ENCODE measurements around the gene MBP. TPM values are rescaled to one million over a fixed set of nuclear protein-coding genes. Genes with fewer than 3 reads are reported as not detected.

MBP gene
- total RNA-seq, 1 donor from 2014 or later = 45.2 TPM

GRCh38 chr18:77101410-77102258 is 30.9 kb downstream of the MBP start:
- no peak for DNase-seq (ENCODE audit: low spot score)

GRCh38 chr18:77100751-77101355 is 31.7 kb downstream of the MBP start:
- DNase-seq (ENCODE audit: low spot score) = no peak

GRCh38 chr18:77099485-77100370 is 32.9 kb downstream of the MBP start:
- no peak for DNase-seq (ENCODE audit: low spot score)

- DNase-seq (ENCODE audit: low spot score) = no peak
Measured at GRCh38 chr18:77098538-77099174, 33.9 kb downstream of the MBP start.

- DNase-seq (ENCODE audit: low spot score) = no peak
Measured at GRCh38 chr18:77098029-77098428, 34.6 kb downstream of the MBP start.

- DNase-seq (ENCODE audit: low spot score) = no peak
Measured at GRCh38 chr18:77096936-77097886, 35.4 kb downstream of the MBP start.

GRCh38 chr18:77095391-77096371 is 36.9 kb downstream of the MBP start:
- DNase-seq (ENCODE audit: low spot score) = no peak

GRCh38 chr18:77093586-77093985 is 39.0 kb downstream of the MBP start:
- peak; percentile 24 for DNase-seq (ENCODE audit: low spot score)

GRCh38 chr18:77093067-77093430 is 39.5 kb downstream of the MBP start:
- no peak for DNase-seq (ENCODE audit: low spot score)

- peak; percentile 87 for DNase-seq (ENCODE audit: low spot score)
Measured at GRCh38 chr18:77092104-77093066, 40.2 kb downstream of the MBP start.

GRCh38 chr18:77091366-77091765 is 41.2 kb downstream of the MBP start:
- peak; percentile 20 for DNase-seq (ENCODE audit: low spot score)

GRCh38 chr18:77090546-77091174 is 41.9 kb downstream of the MBP start:
- peak; percentile 65 for DNase-seq (ENCODE audit: low spot score)

GRCh38 chr18:77089723-77090285 is 42.8 kb downstream of the MBP start:
- peak; percentile 60 for DNase-seq (ENCODE audit: low spot score)

- DNase-seq (ENCODE audit: low spot score) = no peak
Measured at GRCh38 chr18:77088963-77089722, 43.4 kb downstream of the MBP start.

- no peak for DNase-seq (ENCODE audit: low spot score)
Measured at GRCh38 chr18:77087393-77088141, 45.0 kb downstream of the MBP start.

All from mesenteric fat pad (tissue), 1 donor.